ENCODE data around the gene CDKAL1. TPM values are rescaled to one million over a fixed set of nuclear protein-coding genes. Genes with fewer than 3 reads are reported as not detected.

The CDKAL1 gene
- total RNA-seq: 19.7 and 20.3 TPM in 2 replicates

DNA sequence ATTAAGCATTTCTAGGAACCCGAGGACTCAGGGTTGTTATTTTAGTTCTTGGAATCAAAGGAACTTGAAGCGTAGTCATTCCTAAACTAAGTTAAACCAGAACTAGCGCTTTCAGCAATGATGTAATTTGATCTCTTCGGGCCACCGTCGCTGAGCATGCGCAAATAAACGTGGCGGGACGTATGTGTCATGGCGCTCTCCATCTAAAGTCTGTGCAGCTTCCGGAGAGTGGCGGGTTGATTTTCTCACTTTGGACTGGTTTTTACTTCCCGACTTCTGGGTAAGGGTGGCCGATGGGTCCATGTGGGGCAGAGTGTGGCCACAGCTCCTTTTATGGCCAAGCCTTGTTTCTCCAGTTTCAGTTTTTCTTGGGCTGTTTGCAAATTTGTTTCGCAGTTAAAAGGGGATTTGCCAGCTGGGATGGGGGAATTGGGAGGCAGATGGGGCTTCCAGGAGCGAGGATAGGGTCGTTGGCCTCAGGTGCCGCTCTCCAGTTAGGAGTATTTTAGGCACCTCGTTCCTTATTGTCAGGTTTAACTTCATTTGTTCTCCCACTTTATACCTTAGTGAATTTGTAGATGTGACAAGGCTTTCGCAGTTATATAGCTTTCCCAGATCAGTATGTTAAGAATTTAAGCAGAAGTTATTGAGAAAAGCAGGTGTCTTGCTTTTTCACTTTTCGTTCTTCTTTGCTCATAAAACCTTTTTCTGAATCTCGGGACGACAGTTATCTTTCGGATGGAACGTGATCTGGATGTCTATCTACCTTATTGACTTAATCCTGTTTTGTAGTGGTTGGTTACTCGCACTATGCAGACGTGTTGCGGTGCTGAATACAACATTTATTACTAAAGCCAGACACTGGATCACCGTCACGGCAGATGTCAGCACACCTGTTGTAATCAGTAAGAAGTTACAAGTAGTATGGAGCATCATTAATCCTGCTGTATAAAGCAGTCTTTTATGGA lies at the start of gene CDKAL1:
TSS of gene CDKAL1 (plus strand) at position 163 of the 968 bp plus-strand sequence. CDS start 11,894 bp downstream, outside the sequence.

Other genes starting within 250 kb of the CDKAL1 start
- 4.5 and 5.6 TPM in 2 replicates for gene E2F3, start 132.6 kb upstream of the CDKAL1 start, total RNA-seq

Measured in endothelial cell of coronary artery (primary cell).